Colon (tissue), 2 donors: ENCODE results near the gene MARCKSL1.

Source experiments
- FAIRE-seq: peaks from 2 replicates; lab custom pipeline; 2012; peaks lifted over from hg19 to GRCh38; lab: Jason Lieb, UNC
- donor health status: control.
- donor health status: control.

MARCKSL1 gene

GRCh38 chr1:32352831-32353383 is 16.9 kb upstream of the MARCKSL1 start:
- no peak for FAIRE-seq

DNA sequence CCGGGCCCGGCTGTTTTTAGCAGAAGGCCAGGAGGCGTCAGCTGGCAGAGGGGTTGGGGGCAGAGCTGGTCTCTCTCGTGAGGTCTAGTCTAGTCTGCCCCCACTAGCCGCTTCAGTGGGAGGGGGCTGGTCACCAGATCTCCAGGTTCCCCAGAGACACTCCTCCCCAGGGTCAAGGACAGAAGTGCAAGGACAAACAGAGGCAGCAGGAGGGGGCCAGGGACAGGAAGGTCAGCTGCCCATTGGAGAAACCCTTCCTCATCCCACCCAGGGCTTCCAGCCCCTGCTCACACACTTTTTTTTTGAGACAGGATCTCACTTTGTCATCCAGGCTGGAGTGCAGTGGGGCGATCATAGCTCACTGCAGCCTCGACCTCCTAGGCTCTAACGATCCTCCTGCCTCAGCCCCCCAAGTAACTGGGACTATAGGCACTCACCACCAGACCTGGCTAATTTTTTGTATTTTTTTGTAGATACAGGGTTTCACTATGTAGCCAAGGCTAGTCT is 16.3 kb upstream of the MARCKSL1 start:
- no peak for FAIRE-seq

- no peak for FAIRE-seq
Observed at GRCh38 chr1:32351399-32352238, 15.6 kb upstream of the MARCKSL1 start.

DNA sequence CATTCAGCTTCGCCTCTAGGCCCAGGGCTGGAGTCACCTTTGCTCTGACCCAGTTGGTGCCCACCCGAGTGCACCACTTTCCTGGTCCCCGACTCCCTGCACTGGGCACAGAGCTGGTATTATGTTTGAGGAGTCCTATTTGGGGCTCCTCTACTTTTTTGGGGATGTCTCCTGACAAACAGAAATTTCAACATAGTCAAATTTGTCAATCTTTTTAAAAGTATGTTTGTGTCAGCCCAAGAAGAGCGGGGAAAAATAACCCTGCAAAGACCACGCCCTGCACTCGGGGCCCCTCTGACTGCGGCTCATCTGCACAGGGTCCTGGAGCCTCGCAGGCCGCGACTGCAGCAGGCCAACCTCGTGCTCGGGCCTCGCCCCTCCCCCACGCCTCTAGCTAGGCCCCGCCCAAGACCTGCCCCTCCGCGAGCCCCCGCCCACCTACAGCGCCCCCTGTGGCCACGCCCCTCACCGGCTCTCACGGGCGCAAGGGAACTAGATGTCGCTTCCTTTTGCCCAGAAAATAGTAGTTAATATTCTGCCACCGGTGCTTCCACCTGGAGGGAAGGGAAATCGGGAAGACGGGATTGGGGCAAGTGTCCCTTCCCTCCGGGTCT is 14.9 kb upstream of the MARCKSL1 start:
- FAIRE-seq: no peak

GRCh38 chr1:32349211-32349708 is 13.2 kb upstream of the MARCKSL1 start:
- no peak for FAIRE-seq

- FAIRE-seq: no peak
Observed at GRCh38 chr1:32346532-32347157, 10.6 kb upstream of the MARCKSL1 start.

DNA sequence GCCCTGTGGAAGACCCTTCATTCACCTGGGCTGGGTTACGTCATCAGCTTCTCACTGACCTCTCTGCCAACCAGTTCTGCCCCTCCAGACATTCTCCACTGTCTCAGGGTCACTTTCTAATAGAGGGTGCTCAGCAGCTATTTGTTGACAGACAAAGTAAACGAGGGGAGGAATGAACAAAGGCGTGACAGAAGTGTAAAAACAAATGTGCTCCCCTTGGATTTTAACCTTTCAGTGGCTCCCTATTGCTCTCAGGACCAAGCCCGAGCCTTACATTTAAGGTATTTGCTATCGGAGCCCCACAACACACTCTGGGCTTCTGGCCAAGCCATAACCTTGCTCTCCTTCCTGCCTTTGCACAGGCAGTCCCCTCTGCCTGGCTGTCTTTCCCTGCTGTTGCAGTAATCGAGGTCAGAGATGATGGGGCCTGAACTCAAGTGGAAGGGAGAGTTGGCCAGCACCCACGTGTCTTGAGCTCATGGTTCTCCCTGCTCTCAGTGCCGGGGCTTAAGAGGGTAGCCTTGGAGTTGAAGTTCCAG is 9.3 kb upstream of the MARCKSL1 start:
- FAIRE-seq: no peak

GRCh38 chr1:32342704-32343103 is 6.7 kb upstream of the MARCKSL1 start:
- no peak for FAIRE-seq

DNA sequence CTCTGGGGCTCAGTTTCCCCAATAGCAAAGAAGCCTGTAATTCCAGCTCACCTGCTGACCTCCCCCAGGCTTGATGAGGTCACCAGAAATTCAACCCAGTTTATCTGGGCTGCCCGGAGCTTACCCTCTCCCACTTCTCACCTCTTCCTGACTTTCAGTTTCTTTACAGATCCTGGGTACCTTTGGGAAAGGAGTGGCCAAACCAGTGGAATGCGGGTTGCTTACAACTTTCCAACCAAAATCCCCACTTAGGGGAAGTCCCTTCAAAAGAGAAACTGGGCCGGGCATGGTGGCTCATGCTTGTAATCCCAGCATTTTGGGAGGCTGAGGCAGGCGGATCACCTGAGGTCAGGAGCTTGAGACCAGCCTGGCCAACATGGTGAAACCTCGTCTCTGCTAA is 5.9 kb upstream of the MARCKSL1 start:
- FAIRE-seq: no peak

GRCh38 chr1:32341186-32341757 is 5.2 kb upstream of the MARCKSL1 start:
- FAIRE-seq: no peak

GRCh38 chr1:32339363-32339978 is 3.4 kb upstream of the MARCKSL1 start:
- no peak for FAIRE-seq

GRCh38 chr1:32338637-32339145 is 2.7 kb upstream of the MARCKSL1 start:
- FAIRE-seq: no peak

DNA sequence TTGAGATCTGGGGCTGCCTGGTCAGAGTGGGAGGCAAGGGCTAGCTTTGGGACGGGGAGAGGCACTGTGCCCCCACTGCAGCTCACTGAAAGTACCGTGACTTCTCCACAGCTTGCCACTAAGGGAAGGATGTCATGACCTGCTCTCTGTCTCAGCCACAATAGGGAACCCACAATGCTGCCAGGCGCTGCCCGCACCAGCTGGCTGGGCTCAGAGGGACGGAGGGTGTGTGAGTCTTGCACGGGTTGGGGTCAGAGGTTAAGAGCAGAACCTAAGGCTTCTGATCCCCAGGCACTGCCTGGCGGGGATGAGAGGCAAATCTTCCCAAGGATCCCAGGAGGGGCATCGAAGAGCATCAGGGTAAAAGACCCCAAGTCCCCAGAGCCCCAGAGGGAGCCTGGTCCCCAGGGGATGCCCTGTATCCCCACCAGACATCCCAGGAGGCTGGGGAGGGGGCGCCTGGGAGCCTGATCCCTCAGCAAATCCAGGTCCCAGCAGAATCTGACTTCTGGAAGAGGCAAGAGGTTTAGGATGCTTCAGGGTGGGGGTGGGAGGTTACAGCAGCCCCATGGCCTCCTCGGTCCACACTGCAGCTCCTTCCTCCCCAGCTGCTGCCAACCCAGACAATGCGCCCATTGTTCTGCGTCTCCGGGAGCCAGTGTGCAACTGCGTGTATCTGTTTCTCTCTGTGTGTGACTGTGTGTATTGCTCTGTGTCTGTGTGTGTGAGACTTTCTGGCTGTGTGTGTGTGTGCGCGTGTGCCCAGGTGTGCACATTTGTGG is 2.0 kb upstream of the MARCKSL1 start:
- FAIRE-seq: no peak

- FAIRE-seq: no peak
Observed at GRCh38 chr1:32336963-32337675, 1.1 kb upstream of the MARCKSL1 start.

DNA sequence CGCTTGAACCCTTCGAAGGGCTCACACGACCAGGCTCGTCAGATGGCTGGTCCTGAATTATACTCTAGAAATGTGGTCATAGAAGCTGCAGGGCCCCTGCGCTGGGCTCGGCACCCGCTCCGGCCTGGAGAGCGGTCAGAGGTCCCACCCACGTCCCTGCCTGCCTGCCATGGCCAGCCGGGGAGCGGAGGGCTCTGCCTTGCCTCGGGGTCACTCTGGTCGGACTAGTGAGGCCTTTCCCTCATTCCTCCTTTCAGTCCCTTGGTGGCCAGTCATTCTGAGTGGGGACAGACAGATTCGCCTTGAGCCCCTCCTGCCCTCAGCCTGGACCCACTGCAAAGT is 529 bp upstream of the MARCKSL1 start:
- FAIRE-seq: no peak

DNA sequence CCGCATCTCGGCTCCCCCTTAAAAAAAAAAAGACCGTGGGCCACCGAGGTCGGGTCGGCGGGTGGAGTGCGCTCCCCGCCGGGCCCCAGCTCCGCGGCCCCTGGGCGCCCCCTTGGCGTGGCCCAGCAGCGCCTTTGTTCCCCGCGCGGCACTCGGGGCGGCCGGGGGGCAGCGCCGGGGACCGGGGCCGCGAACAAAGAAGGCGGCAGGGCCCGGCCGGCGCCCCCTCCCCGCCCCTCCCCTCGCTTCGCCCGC is 571 bp downstream of the MARCKSL1 start:
- FAIRE-seq: no peak

DNA sequence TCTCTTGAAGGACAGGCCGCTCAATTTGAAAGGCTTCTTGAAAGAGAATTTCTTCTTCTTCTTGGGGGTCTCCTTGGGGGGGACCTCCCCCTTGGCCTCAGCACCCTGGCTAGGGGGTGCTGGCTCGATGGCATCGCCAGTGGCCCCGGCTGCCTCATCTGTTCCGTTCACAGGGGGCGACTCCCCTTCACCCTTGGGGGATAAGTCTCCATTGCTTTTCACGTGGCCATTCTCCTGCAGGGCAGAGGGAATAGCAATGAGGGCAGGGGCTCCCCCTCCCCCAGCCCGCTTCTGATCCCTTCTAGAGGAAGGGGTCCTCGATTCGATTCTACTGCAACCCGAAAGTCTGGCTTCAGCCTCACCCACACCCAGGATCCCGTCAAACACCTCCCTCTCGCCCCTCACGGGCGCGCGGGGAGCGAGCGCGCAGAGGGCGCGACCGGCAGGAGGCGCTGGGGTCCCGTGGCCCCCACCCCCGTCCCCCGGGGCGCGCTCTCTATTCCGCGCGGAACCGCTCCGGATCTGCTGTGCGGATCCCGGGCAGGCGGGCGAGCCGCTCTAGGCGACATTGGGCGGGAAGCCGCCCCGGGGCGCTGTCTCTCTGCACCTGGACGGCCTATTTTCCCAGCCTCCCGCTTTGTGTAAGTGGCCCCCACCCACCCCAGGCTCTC is 1.0 kb downstream of the MARCKSL1 start:
- no peak for FAIRE-seq

GRCh38 chr1:32334274-32334861 is 1.7 kb downstream of the MARCKSL1 start:
- FAIRE-seq: no peak

- no peak for FAIRE-seq
Observed at GRCh38 chr1:32333251-32333963, 2.6 kb downstream of the MARCKSL1 start.
